Calu3 (cell line): Measurements from ENCODE around the gene MAPK7. TPM values are rescaled to one million over a fixed set of nuclear protein-coding genes. Genes with fewer than 3 reads are reported as not detected.
A peak's percentile ranks its signal among the peaks of the same experiment; 100 is the strongest.

Experiments
- BruUV-seq: library from RNA; stranded (reverse); fragments of 400-500 nt; replicated peaks from 2 replicates; lab custom pipeline; 2021; lab: Mats Ljungman, UMichigan
- CTCF ChIA-PET: fragments of 300-600 bp; sonication (Branson Sonifier 250); formaldehyde crosslinking; loops from one replicate; lab custom pipeline; 2022; ENCODE audit warnings: antibody characterized with exemption; lab: Charles Lee
- DNase-seq: peaks from one replicate; pipeline ENCODE4 v3.0.0; 2022
- H3K27ac Mint-ChIP-seq: one replicate; pipeline ENCODE4 v1.8.0; 2022; ENCODE audit warnings: mixed read lengths; ENCODE audit not compliant: unreplicated experiment
- H3K27me3 Mint-ChIP-seq: one replicate; pipeline ENCODE4 v1.8.0; 2022; ENCODE audit warnings: mixed read lengths; ENCODE audit not compliant: unreplicated experiment
- H3K36me3 Mint-ChIP-seq: one replicate; pipeline ENCODE4 v1.8.0; 2022; ENCODE audit warnings: mild to moderate bottlenecking, moderate library complexity, mixed read lengths; ENCODE audit not compliant: insufficient read depth, unreplicated experiment
- H3K4me1 Mint-ChIP-seq: one replicate; pipeline ENCODE4 v1.8.0; 2022; ENCODE audit warnings: mild to moderate bottlenecking, low read depth, mixed read lengths; ENCODE audit not compliant: unreplicated experiment
- H3K4me3 Mint-ChIP-seq: one replicate; pipeline ENCODE4 v1.8.0; 2022; ENCODE audit warnings: mild to moderate bottlenecking, low read depth, moderate library complexity, mixed read lengths; ENCODE audit not compliant: unreplicated experiment
- H3K9me3 Mint-ChIP-seq: one replicate; pipeline ENCODE4 v1.8.0; 2022; ENCODE audit warnings: low read depth, mixed read lengths; ENCODE audit not compliant: unreplicated experiment
- CTCF ChIP-seq: fragments of 200-600 bp; IDR thresholded peaks from one replicate; pipeline ENCODE4 v1.8.0; 2022; ENCODE audit warnings: antibody characterized with exemption; ENCODE audit not compliant: unreplicated experiment
- intact Hi-C: fragments of 100-400 bp; cut with micrococcal nuclease; formaldehyde crosslinking; loops from one replicate; pipeline ENCODE4 v1.10.0; 2022; ENCODE audit not compliant: unreplicated experiment
- total RNA-seq: library from RNA; stranded (reverse); gene quantifications from 2 replicates; pipeline ENCODE4 v1.2.3, GENCODE V29; 2022

MAPK7 gene
- total RNA-seq, 1 experiment from 2014 or later = 15.0 TPM

GRCh38 chr17:19337712-19338023 lies 40.6 kb upstream of the MAPK7 start:
- BruUV-seq = no TSS peak
- no peak for DNase-seq
- Mint-ChIP-seq H3K4me3 (no peak overlapping the region), H3K27me3 (no peaks in the 10 kb centered on the region), H3K36me3 (no peaks in the 10 kb centered on the region), H3K4me1 (no peaks in the 10 kb centered on the region), H3K27ac (no peak overlapping the region), H3K9me3 (no peaks in the 10 kb centered on the region)
- CTCF ChIA-PET = interaction anchor here (0.8 kb wide), 1 partner anchor 96 kb away, joined by 5 read pairs; no protein-coding TSS in a partner anchor
- intact Hi-C loops = no loop called here
- TF ChIP-seq CTCF = no peak

GRCh38 chr17:19338031-19338990 lies 40.0 kb upstream of the MAPK7 start:
- H3K27ac Mint-ChIP-seq = no peak overlapping the region
- H3K4me3 Mint-ChIP-seq = no peak overlapping the region
- CTCF ChIA-PET = interaction anchor here (0.6 to 1.0 kb wide), 3 partner anchors 36 to 96 kb away, joined by 3 to 5 read pairs (median 4); no protein-coding TSS in a partner anchor
- BruUV-seq = no TSS peak
- no peaks in the 10 kb centered on the region for H3K4me1 Mint-ChIP-seq
- TF ChIP-seq CTCF = peak; percentile 22
- H3K27me3 Mint-ChIP-seq = no peaks in the 10 kb centered on the region
- H3K9me3 Mint-ChIP-seq = no peaks in the 10 kb centered on the region
- intact Hi-C loops = no loop called here
- H3K36me3 Mint-ChIP-seq = no peaks in the 10 kb centered on the region
- DNase-seq = peak; percentile 60

GRCh38 chr17:19339341-19339815 lies 38.9 kb upstream of the MAPK7 start:
- no peaks in the 10 kb centered on the region for H3K27me3 Mint-ChIP-seq
- H3K27ac Mint-ChIP-seq = no peak overlapping the region
- H3K4me3 Mint-ChIP-seq = no peak overlapping the region
- DNase-seq = no peak
- H3K9me3 Mint-ChIP-seq = no peaks in the 10 kb centered on the region
- no peak for TF ChIP-seq CTCF
- BruUV-seq = no TSS peak
- H3K4me1 Mint-ChIP-seq = no peaks in the 10 kb centered on the region
- H3K36me3 Mint-ChIP-seq = no peaks in the 10 kb centered on the region
- intact Hi-C loops = no loop called here
- CTCF ChIA-PET = no interaction called here

- BruUV-seq = no TSS peak
- H3K27ac Mint-ChIP-seq = peak overlapping the region; percentile 37
- no peaks in the 10 kb centered on the region for H3K9me3 Mint-ChIP-seq
- H3K36me3 Mint-ChIP-seq = no peaks in the 10 kb centered on the region
- no peak for DNase-seq
- peaks cover under 1% of the 10 kb centered on the region for H3K4me1 Mint-ChIP-seq
- intact Hi-C loops = no loop called here
- CTCF ChIA-PET = no interaction called here
- no peaks in the 10 kb centered on the region for H3K27me3 Mint-ChIP-seq
- H3K4me3 Mint-ChIP-seq = no peak overlapping the region
- TF ChIP-seq CTCF = no peak
These were observed 37.1 kb upstream of the MAPK7 start for GRCh38 chr17:19341211-19341631.
